ENCODE measurements around the gene MSGN1. TPM values are rescaled to one million over a fixed set of nuclear protein-coding genes. Genes with fewer than 3 reads are reported as not detected.

MSGN1 gene
- total and polyA plus RNA-seq, 2 of the 4 experiments (the other 2 are of a cell fraction): not detected

DNA sequence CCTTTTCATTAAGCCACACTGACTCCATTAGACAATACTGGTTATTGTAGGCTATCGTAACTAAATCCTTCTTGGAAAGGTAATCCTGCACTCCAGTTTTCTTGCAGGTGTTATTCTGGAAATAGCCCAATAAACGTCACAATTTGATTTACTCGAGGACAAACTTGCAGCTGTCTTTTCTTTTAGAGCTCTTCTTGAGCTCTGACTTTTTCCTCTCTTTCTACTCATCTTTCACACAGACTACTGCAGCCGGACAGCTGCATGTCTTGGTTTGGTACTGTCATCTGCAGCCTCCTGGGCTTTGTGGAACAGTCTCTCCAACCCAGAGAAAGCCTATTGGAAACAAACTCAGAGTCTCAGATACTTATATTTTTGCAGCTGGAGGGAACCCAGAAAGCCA lies 23.0 kb upstream of the MSGN1 start:
- DNase-seq (no peak), ATAC-seq (ENCODE audit: low read depth) (no peak)
- Histone ChIP-seq H4K8ac (ENCODE audit: low read depth in 2 of 2, low read length in 2 of 2) (no peak overlapping the region), H3K23ac (ENCODE audit: low read depth, low read length) (no peak overlapping the region), H3K27ac (ENCODE audit: insufficient read depth, low read length) (no peak overlapping the region), H2BK120ac (ENCODE audit: low read depth, low read length) (no peak overlapping the region), H4K91ac (ENCODE audit: insufficient read depth, low read depth, low read length) (no peak overlapping the region), H3K4me3 (ENCODE audit: insufficient read depth, low read depth, low read length) (no peak overlapping the region), H2BK5ac (ENCODE audit: low read depth, low read length, poor library complexity, severe bottlenecking) (no peak overlapping the region), H3K9me1 (ENCODE audit: insufficient read depth, low read length) (peaks cover 7% of the 10 kb centered on the region), H3K18ac (ENCODE audit: low read depth, low read length) (no peak overlapping the region), H3K9me3 (ENCODE audit: control insufficient read depth, insufficient read depth, low read length) (no peaks in the 10 kb centered on the region), H3K79me1 (ENCODE audit: low read depth in 1 of 2, low read length in 2 of 2) (no peaks in the 10 kb centered on the region), H4K20me1 (ENCODE audit: insufficient read depth, low read length) (no peaks in the 10 kb centered on the region), H3K56ac (ENCODE audit: extremely low read depth, insufficient read depth, low read length) (no peak overlapping the region), H3K27me3 (ENCODE audit: control insufficient read depth, insufficient read depth, low read length) (peaks cover 4% of the 10 kb centered on the region; the same call in 1 of the 2 replicates), H2BK20ac (ENCODE audit: low read depth, low read length) (no peak overlapping the region), H3K4ac (ENCODE audit: low read depth, low read length) (no peak overlapping the region), H3K4me1 (ENCODE audit: control insufficient read depth, insufficient read depth, low read length) (peaks cover 6% of the 10 kb centered on the region), H2BK15ac (ENCODE audit: low read depth, low read length) (no peak overlapping the region), H2AFZ (replicated peaks; ENCODE audit: low read length, poor library complexity) (no peak overlapping the region), H3K9ac (ENCODE audit: low read depth, low read length) (no peak overlapping the region), H4K5ac (ENCODE audit: low read depth, low read length) (no peak overlapping the region), H3K36me3 (ENCODE audit: control insufficient read depth, insufficient read depth, low read length) (no peaks in the 10 kb centered on the region), H2AK9ac (replicated peaks; ENCODE audit: low read depth, low read length, poor library complexity) (no peak overlapping the region), H3K14ac (replicated peaks; ENCODE audit: low read depth, low read length) (no peak overlapping the region), H3K4me2 (ENCODE audit: low read depth, low read length) (no peak overlapping the region), H2AK5ac (ENCODE audit: low read depth, low read length) (no peak overlapping the region)
- no TSS peak for BruUV-seq (replicated peaks)
- CTCF ChIA-PET: interaction anchor here (0.9 kb wide), 1 partner anchor 21 kb away, joined by 3 read pairs; no protein-coding TSS in a partner anchor
- intact Hi-C loops (cut with micrococcal nuclease): no loop called here
- dilution Hi-C loops (cut with HindIII; ENCODE audit: low sequenced_read_pairs, unreplicated experiment): no loop called here
- in situ Hi-C loops (cut with MboI; ENCODE audit: low sequenced_read_pairs): no loop called here
- 58% methylated on average over 3 of the region's 4 CpGs; no CpG with 5 or more reads in 1 of the 2 experiments for WGBS, 2 experiments (ENCODE audit: extremely low coverage in 2 of 2, insufficient read length in 1 of 2)
- TF ChIP-seq RAD21 (IDR thresholded peaks at IDR 0.05; ENCODE audit: low read length) (no peak), CHD1 (IDR thresholded peaks at IDR 0.05; ENCODE audit: low read depth, low read length) (no peak), NFE2L2 (IDR thresholded peaks at IDR 0.05; ENCODE audit: low read depth, low read length) (no peak), MXI1 (IDR thresholded peaks at IDR 0.05; ENCODE audit: borderline replicate concordance, low read depth, low read length) (no peak), SMC3 (IDR thresholded peaks at IDR 0.05; ENCODE audit: low read depth, low read length) (no peak), MAFK (IDR thresholded peaks at IDR 0.05; ENCODE audit: low read depth, low read length) (no peak), RCOR1 (IDR thresholded peaks at IDR 0.05; ENCODE audit: insufficient replicate concordance, low read length) (no peak), POLR2A (IDR thresholded peaks at IDR 0.05; ENCODE audit: low read depth, low read length) (no peak), CEBPB (IDR thresholded peaks at IDR 0.05; ENCODE audit: low read depth, low read length) (no peak), ELK1 (IDR thresholded peaks at IDR 0.05; ENCODE audit: borderline replicate concordance, low read depth, low read length) (no peak), BHLHE40 (IDR thresholded peaks at IDR 0.05; ENCODE audit: low read depth, low read length) (no peak), MAZ (IDR thresholded peaks at IDR 0.05; ENCODE audit: borderline replicate concordance, low read depth, low read length) (no peak), FOS (IDR thresholded peaks at IDR 0.05; ENCODE audit: low read depth, low read length) (no peak), RFX5 (IDR thresholded peaks at IDR 0.05; ENCODE audit: low read depth, low read length) (no peak), USF2 (IDR thresholded peaks at IDR 0.05; ENCODE audit: low read depth, low read length) (no peak)
- TF ChIP-seq, protein P1, sequence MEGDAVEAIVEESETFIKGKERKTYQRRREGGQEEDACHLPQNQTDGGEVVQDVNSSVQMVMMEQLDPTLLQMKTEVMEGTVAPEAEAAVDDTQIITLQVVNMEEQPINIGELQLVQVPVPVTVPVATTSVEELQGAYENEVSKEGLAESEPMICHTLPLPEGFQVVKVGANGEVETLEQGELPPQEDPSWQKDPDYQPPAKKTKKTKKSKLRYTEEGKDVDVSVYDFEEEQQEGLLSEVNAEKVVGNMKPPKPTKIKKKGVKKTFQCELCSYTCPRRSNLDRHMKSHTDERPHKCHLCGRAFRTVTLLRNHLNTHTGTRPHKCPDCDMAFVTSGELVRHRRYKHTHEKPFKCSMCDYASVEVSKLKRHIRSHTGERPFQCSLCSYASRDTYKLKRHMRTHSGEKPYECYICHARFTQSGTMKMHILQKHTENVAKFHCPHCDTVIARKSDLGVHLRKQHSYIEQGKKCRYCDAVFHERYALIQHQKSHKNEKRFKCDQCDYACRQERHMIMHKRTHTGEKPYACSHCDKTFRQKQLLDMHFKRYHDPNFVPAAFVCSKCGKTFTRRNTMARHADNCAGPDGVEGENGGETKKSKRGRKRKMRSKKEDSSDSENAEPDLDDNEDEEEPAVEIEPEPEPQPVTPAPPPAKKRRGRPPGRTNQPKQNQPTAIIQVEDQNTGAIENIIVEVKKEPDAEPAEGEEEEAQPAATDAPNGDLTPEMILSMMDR (conservative IDR thresholded peaks at IDR 0.05; ENCODE audit: low read depth, low read length): no peak
- POLR2A ChIA-PET (ENCODE audit: unreplicated experiment): no interaction called here
